Upper lobe of left lung (tissue), 4 donors: ENCODE measurements around the gene CUX1.

Source experiments
- POLR2A ChIP-seq, 4 donors: fragments of 450-650 bp; IDR thresholded peaks; one replicate each; pipeline ENCODE4 v1.5.1; 2016 to 2017; ENCODE audit warnings: antibody characterized with exemption in 4 of 4, mild to moderate bottlenecking in 2 of 4
- TF ChIP-seq, protein P1 (sequence below), 6 experiments: fragments of 450-650 bp in 4 of 6; fragments of 200-600 bp in 2 of 6; sonication (generic) in 2 of 6; IDR thresholded peaks; one replicate each; pipeline ENCODE4 v1.5.1; 2016 to 2019; ENCODE audit warnings: antibody characterized with exemption in 6 of 6

DNA sequence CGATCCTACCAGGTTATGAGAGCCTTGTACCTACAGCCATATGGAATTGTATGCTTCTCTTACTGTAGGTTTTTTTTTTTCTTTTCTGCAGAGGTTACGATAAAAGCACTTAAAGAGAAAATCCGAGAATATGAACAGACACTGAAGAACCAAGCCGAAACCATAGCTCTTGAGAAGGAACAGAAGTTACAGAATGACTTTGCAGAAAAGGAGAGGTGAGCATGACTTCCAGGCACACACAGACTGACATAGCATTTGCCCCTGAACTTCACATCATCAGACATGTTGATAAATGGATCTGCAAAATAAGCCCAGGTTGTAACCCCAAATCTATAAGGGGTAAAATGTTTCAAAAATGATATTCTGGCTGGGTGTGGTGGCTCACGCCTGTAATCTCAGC is 286.8 kb downstream of the CUX1 start:
- TF ChIP-seq, protein P1, sequence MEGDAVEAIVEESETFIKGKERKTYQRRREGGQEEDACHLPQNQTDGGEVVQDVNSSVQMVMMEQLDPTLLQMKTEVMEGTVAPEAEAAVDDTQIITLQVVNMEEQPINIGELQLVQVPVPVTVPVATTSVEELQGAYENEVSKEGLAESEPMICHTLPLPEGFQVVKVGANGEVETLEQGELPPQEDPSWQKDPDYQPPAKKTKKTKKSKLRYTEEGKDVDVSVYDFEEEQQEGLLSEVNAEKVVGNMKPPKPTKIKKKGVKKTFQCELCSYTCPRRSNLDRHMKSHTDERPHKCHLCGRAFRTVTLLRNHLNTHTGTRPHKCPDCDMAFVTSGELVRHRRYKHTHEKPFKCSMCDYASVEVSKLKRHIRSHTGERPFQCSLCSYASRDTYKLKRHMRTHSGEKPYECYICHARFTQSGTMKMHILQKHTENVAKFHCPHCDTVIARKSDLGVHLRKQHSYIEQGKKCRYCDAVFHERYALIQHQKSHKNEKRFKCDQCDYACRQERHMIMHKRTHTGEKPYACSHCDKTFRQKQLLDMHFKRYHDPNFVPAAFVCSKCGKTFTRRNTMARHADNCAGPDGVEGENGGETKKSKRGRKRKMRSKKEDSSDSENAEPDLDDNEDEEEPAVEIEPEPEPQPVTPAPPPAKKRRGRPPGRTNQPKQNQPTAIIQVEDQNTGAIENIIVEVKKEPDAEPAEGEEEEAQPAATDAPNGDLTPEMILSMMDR (IDR thresholded peaks at IDR 0.05): no peak
- TF ChIP-seq POLR2A (IDR thresholded peaks at IDR 0.05): no peak
